Non-pigmented ciliary epithelial cell (primary cell): ENCODE data around the gene ASH1L.

Experiments
- DNase-seq: peaks from one replicate; pipeline ENCODE4 v3.0.0-alpha.2; 2010; ENCODE audit warnings: low read depth

Gene ASH1L

DNA sequence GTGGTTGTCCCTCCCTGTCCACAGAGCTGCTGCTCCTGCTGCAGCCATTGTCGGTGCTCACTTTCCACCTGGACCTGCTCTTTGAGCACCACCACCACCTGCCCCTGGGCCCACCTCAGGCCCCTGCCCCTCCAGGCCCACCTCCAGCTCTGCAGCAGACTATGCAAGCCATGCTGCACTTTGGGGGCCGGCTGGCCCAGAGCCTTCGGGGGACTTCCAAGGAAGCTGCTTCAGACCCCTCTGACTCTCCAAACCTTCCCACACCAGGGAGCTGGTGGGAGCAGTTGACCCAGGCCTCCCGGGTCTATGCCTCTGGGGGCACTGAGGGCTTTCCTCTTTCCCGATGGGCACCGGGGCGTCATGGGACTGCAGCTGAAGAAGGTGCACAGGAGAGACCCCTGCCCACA, 236.0 kb downstream of the ASH1L start:
- no peak for DNase-seq

DNA sequence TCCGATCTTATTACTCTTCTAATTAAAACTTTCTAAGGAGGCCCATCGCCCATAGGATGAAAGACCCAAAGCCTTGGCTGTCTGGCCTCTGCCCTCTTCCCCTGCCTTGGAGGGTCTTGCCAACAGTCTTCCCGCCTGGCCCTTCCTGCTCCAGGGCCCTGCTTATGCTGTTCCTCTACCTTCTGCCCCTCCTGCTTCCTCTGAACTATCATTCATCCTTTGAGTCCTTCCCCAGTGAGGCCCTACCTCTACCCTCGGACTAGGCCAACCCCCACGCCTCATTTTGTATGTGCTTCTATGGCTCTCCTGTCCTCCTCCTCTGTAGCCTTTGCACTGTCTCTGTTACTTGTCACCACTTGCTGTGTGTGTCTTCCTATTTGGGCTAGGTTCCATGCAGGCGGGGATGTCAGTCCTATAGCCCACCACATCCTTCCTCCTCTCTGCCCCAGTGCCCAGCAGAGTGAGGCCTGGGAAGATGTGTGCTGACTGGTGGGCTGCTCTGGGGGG, 236.5 kb downstream of the ASH1L start:
- DNase-seq = no peak

DNA sequence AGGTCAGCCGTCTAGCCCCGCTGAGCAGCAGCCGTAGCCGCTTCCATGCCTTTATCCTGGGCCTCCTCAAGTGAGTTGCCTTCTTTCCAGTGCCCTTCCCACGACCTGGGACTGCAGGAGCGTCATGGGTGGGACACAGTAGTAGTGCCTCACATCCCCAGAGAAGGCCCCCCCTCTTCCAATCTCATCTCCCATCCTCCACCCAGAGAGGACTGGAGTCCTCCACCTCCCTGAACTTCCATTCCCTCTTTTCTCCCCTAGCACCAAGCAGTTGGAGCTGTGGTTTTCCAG, 237.1 kb downstream of the ASH1L start:
- DNase-seq = no peak

DNA sequence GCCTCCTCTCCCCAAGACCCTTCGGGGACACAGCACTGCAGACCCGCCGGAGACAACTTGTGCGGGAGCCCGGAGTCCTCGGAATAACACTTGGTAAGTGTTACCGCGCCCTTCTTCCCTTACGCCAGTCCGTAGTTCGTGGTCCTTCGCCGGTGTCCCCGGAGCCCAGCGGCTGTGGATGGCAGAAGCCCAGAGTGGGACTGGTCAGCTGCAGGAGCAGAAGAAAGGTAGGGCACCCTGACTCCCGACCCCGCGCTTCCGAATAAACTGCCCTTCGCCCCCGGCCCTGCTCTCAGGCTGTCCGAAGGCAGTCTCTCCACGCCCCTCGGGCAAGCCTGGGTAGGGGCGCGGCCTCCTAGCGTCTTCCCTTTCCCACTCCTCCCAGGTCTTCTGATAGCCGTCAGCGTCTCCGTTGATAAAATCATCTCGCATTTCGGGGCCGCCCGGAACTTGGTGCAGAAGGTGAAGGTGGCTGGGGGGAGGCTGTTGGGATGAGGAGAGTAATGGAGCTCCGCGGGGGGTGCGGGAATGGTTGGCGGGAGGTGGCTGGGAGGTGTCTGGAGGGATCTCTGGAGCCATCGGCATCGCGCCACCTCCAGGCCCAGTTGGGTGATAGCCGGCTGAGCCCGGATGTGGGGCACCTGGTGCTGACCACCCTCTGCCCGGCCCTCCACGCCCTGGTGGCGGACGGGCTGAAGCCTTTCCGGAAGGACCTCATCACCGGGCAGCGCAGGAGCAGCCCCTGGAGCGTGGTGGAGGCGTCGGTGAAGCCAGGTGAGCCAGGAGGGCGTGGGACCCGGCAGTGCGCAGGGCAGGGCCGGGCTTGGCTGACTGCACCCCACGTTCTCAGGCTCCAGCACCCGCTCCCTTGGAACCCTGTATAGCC, 237.6 kb downstream of the ASH1L start:
- DNase-seq = no peak

DNA sequence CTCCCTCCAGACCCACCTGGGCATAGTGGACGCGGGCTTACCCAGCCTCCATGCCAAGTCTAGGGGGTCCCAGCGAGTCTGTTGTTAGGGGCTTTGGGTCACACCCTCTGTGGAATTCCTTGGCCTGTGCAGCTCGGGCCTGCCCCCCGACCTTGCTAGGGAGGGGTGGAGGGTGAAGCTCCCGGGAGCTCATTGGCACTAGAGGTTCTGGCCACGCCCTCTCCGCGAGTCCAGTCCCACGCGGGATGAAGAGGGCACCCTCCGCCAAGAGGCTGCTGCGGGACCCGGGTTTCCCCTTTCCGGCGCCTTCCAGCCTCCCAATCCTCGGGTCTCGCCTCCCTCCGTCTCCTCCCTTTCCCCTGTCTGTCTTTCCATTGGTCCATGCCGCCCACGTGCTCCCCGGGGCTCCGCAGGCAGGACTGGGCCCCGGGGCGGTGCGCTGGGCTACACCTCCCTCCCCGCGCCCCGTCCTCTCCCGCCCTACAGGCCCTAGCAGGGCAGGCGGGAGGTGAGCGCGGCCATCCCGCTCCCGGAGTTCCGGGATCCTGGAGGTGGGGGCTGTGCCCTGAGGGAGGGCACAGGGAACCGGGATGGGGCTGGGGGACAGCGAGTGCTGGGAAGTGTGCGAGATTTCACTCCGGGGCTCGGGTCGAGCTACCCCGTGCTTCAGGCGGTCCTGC, 238.4 kb downstream of the ASH1L start:
- DNase-seq = peak; percentile 79

DNA sequence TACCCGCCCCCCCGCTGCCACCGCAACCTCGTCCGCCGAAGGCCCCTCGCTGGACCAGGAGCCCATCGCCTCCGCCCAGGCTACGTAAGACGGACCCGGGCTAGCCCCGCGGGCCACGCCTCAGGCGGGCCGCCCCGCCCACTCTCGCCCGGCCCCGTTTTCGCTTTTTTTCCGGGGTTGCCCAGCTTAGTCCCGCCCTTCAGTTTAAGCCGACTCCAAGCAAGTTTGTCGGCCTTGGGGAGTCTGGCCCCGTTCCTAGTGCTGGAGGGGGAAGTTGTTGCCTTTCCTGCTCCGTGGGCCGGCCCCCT, 238.9 kb downstream of the ASH1L start:
- DNase-seq = peak; percentile 55

DNA sequence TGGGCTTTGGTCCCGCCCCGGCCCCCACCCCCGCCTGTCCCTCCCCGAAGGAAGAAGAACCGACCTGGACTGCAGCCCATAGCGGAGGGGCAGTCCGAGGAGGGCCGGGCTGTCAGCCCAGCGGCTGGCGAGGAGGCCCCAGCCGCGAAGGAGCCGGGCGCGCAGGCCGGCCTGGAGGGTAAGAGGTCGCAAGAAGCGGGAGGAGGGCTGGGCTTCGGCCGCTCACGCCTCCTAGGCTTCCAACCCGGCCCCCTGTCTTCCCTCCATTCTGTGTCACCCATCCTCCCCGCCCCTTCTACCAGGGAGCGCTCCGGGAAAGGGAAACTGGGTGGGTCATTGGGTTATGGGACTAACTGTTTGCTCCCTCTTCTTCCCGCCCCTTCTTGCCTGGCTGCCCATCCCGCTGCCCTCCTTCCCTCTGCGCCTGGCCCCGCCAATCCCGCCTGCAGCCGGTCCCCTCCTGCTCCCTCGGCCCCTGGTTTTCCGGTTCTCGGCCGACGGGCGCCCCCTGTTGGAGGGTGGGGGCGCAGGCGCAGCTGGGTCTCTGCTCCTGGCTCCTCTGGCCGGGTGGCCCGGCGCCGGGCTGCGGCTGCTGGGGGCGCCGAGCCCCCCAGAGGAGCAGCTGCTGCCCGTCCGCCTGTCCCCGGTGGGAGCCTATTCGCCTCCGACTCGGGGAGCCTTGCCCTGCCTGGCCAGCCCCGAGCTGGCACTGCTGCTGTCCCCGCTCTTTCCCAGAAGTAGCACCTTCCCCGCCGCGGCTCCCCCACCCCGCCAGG, 239.5 kb downstream of the ASH1L start:
- DNase-seq = peak; percentile 55

DNA sequence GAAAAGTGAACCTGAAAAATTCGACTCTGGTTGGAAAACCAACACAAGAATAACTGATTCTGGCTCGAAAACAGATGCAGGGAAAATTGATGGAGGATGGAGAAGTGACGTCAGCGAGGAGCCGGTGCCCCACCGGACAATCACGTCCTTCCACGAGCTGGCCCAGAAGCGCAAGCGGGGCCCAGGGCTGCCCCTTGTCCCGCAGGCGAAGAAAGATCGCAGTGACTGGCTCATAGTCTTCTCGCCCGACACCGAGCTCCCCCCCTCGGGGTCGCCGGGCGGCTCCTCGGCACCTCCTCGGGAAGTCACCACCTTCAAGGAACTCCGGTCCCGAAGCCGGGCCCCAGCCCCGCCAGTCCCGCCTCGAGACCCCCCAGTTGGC, 240.0 kb downstream of the ASH1L start:
- no peak for DNase-seq

DNA sequence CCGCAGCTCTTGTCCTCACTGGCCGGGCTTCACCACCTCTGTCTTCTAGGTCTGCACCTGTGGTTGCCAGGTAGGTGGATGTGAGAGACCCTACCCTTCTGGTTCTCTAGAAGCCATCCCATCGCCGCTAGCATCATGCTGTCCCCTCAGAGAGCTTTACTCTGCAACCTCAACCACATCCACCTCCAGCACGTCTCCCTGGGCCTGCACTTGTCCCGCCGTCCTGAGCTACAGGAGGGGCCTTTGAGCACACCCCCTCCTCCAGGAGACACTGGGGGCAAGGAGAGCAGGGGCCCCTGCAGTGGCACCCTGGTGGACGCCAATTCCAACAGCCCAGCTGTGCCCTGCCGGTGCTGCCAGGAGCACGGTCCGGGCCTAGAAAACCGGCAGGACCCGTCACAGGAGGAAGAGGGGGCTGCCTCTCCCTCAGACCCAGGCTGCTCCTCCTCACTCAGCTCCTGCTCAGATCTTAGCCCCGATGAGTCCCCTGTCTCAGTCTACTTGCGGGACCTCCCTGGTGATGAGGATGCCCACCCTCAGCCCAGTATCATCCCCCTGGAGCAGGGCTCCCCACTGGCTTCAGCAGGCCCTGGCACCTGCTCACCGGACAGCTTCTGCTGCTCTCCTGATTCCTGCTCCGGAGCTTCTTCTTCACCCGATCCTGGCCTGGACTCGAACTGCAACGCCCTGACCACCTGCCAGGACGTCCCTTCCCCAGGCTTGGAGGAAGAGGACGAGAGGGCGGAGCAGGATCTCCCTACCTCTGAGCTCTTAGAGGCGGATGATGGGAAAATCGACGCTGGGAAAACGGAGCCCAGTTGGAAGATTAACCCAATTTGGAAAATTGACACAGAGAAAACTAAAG, 240.7 kb downstream of the ASH1L start:
- no peak for DNase-seq

DNA sequence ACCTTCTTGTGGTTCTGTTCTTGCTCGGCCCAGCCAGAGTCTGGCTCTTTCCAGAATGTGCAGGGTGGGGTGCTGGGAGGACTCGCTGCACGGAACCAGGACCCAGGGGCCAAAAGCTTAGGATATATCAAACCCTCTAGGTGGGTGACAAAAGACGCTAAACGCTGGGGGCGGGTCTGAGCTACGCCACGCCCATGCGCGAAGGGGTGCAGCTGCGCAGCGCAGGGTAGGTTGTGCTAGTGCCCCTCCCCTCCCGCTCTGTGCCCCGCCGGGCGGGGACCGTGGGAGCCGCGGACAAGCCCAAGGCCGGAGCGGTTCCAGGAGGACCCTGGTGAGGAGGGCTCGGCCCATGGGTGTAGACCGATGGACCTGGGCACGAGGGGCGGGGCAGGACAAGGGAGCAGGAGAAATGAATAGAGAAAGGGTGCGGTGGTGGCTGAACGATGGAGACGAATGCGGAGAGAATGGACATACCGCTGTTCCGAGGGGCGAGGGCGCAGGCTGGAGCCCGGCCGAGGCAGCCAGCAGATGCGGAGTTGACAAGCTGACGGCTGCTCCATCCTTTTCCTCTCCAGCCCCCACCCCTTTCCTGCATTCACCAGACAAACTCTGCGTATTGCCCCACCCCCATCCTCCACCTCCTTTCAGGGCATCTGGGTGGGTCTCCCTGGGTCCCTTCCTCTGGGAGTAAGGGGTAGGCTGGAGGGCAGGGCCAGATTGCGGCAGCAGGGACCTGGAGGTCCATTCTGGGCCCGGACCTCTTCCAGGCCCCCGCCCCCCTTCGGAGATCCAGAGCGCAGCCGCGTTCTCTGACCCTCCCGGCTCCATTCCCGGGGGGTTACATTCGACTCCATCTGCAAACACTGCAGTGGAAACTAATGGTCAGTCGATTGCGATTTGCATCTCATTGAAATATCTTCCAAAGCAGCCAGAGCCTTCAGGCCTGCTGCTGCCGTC, 241.7 kb downstream of the ASH1L start, which contains the start of gene RUSC1:
Gene RUSC1, plus strand, starts transcription at position 234 of the 957 bp plus-strand sequence. CDS start 880 bp downstream, outside the sequence.
- no peak for DNase-seq

DNA sequence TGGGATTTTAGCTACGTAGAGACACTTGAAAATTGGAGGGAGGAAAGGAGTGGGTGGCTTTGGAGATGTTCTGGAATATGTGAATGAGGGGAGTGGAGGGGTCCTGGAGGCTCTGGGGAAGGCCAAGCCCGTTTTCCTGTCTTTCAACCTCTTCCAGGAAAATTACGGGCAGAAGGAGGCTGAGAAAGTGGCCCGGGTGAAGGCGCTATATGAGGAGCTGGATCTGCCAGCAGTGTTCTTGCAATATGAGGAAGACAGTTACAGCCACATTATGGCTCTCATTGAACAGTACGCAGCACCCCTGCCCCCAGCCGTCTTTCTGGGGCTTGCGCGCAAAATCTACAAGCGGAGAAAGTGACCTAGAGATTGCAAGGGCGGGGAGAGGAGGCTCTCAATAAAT, 242.4 kb downstream of the ASH1L start:
- DNase-seq = no peak

DNA sequence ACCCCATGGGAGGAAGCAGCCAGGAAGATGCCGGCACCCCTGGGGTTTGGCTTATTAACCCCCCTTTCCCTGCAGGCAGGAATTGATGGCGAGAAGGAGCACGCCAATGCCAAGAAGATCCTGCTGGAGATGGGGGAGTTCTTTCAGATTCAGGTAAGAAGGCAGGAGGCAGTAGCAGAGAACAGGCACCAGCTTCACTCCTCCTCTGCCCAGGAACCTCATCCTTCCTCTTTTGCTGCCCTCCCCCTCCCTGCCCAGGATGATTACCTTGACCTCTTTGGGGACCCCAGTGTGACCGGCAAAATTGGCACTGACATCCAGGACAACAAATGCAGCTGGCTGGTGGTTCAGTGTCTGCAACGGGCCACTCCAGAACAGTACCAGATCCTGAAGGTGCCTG, 243.1 kb downstream of the ASH1L start:
- DNase-seq = no peak

DNA sequence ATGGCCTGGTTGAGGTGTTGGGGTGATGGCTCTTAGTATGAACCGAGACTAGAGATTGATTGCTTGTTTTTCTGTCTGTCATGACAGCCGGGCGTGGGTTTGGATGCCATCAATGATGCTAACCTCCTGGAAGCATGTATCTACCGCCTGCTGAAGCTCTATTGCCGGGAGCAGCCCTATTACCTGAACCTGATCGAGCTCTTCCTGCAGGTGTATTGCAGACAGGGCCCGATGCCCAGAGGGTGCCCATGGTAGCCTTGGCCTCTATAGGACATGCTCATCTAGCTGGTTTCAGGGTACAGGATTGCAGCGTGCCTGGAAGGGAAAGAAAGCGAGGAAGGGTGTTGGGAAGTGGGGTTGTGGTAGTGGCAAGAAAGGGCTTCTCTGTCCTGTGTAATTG, 244.5 kb downstream of the ASH1L start:
- no peak for DNase-seq

DNA sequence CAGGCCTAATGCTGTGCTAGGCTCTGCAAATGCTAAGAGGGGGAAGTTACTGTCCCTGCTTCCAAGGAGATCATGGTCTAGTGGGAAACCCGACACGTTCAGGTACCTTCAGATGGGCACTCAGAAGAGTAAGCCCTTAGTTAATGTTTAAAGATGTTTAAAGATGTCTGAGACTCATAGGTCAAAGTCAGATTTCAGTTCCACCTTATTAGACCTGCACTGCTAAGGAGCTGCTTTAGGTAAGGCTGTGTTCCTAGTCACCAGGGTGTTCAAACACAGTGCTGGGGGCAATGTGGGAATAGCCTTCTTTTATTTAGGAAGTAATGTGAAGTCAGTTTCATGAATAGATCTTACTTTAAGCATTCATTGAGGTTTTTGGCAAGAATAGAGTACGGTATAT, 245.7 kb downstream of the ASH1L start:
- DNase-seq = no peak

DNA sequence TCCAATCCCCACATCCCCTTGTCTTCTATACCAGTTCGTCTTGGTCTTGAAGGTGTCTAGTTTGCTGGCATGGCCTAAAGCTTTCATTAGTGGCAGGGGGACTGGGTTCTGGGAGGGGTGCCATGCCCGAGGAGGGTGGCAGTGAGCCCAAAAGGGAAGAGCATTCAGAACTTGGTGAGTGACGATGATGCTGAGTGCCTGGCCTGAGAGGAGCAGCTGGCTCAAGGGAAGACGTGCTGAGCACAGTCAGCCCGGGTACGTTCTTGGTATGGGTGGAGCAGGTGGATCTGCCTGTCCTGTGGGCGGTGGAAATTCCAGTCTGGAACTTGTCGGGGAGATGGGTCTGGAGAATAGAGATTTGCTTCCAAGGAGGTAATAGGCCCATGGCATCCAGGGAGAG, 249.3 kb downstream of the ASH1L start:
- DNase-seq = no peak

DNA sequence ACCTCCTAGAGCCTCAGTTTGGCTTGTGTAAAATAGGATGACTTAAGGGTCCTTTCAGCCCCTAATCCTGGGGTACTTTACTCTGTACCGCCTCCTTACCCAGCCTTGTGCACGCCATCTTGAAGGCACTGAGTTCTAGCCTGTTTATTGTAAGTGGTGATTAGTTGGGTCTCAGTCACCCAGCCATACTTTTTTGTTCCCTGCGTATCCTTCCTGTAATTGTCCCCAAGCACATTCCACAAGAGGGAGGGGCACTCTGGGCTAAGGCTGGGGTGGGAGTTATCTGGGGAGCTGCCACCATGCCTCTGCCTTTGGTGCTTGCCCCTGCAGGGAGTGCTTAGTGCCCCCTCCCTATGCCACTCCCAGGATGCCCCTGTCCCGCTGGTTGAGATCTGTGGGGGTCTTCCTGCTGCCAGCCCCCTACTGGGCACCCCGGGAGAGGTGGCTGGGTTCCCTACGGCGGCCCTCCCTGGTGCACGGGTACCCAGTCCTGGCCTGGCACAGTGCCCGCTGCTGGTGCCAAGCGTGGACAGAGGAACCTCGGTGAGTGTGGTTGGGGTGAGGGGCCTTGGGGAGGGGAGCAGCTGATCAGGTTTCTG, 253.1 kb downstream of the ASH1L start:
- no peak for DNase-seq

DNA sequence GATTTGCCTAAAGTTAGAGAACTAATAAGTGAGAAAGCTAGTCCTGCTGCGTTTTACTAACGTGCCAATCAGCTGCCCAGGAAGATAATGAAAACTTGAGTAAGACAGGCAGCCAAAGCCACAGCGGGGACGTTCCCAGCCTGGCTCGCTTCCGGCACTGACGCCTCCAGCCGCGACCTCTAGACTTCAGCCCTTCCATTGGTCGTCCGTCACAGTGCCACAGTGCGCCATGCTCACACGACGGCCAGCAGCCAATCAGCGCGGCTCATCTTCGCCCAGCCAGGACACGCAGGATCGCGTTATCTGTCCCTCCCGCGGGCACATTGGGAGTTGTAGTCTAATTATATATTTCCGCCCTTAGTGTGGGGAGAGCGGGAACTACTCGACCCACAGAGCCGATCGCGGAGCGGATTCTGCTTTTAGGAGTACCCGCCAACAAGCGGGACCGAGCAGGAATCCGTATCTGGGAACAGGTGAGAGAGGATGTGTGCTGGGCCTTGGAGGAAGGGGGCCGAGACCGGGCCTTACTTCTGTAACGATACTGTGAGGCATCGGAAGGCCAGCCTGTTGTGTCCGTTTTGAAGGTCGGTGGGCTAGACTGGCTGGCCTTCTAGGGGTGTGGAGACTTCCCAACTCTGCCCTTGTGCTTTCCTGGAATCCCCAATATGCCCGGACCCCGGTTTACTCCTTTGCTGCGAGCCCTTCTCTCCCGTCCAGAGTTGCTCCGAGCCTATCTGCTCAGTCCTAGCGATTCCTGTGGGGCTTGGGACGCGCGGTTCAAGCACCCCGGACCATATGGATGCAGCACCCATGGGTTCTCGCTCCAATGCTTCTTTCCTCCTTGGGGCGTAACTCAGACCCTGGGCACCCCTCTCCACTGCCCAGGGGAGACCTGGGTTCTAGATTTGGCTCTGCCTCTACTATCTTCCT, 253.8 kb downstream of the ASH1L start, which contains the start of gene FDPS:
Gene FDPS, plus strand, starts transcription at position 374 of the 930 bp plus-strand sequence. CDS start 924 bp downstream, outside the sequence.
- DNase-seq = peak; percentile 93

DNA sequence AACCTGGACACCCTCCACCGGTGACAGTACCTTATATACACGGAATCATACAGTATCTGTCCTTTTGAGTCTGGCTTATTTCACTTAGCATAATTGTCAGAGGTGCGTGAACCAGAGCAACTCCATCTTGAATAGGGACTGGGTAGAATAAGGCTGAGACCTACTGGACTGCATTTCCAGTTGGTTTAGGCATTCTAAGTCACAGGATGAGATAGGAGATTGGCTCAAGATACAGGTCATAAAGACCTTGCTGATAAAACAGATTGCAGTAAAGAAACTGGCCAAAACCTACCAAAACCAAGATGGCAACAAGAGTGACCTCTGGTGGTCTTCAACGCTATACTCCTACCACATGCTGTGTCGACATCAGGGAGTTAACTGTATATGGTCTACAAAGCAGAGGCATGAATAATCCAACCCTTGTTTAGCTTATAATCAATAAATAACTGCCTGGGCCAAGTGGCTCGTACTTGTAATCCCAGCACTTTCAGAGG, 255.3 kb downstream of the ASH1L start:
- no peak for DNase-seq

DNA sequence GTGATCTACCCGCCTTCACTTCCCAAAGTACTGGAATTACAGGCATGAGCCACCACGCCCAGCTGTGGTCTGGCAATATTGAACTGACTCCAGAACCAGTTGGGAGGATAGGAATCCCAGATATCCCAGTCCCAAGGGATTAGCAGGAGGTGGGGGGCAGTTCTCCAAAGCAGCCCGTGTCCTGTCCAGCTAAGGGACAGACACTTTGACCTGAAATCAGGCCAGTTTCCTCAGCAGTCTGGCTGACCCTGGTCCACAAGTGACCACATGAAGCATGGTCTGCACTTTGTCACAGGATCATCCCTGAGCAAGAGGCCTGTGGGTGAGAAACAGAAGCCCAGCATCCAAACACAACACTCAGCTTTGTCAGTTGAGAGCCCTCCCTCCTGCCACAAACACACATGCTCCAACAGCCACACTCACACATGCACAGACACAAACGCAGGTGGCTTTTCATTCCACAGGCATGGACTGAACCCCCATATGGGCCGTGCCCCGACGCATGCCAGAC, 256.7 kb downstream of the ASH1L start:
- DNase-seq = no peak
